Breast epithelium (tissue), 4 donors: ENCODE data around the gene PLA2G12A. TPM values are rescaled to one million over a fixed set of nuclear protein-coding genes. Genes with fewer than 3 reads are reported as not detected.

Source experiments
- DNase-seq, 2 donors: peaks; one replicate each; pipeline ENCODE4 v3.0.0-alpha.2; 2019; ENCODE audit warnings: low spot score in 2 of 2
- H3K27ac ChIP-seq, 2 donors: fragments of 200-600 bp; sonication (generic) in 1 of 2; one replicate each; pipeline ENCODE4 v1.5.1; 2016 to 2019; ENCODE audit warnings: mild to moderate bottlenecking in 1 of 2
- H3K27me3 ChIP-seq, 2 donors: fragments of 200-600 bp; sonication (generic) in 1 of 2; one replicate each; pipeline versions ENCODE4 v1.5.1 to v1.6.0; 2017 to 2019; ENCODE audit warnings: control low read depth in 1 of 2, mild to moderate bottlenecking in 1 of 2
- H3K36me3 ChIP-seq: fragments of 200-600 bp; one replicate; pipeline ENCODE4 v1.5.1; 2019
- H3K4me1 ChIP-seq, 2 donors: fragments of 200-600 bp; sonication (generic); one replicate each; pipeline ENCODE4 v1.5.1; 2016 to 2019; ENCODE audit warnings: control low read depth in 1 of 2
- H3K4me3 ChIP-seq, 3 donors: fragments of 200-600 bp; sonication (generic); 1 replicate in 2 of 3; 2 replicates in 1 of 3; pipeline ENCODE4 v1.5.1; 2016 to 2019; ENCODE audit warnings: mild to moderate bottlenecking in 3 of 3, moderate library complexity in 2 of 3
- H3K9me3 ChIP-seq, 2 donors: fragments of 200-600 bp; sonication (generic) in 1 of 2; one replicate each; pipeline ENCODE4 v1.5.1; 2016 to 2019; ENCODE audit warnings: control low read depth in 1 of 2
- POLR2A ChIP-seq: fragments of 450-650 bp; IDR thresholded peaks from one replicate; pipeline ENCODE4 v1.6.1; 2016; ENCODE audit warnings: antibody characterized with exemption, mild to moderate bottlenecking, moderate library complexity
- POLR2AphosphoS5 ChIP-seq, 3 donors: sonication (generic); formaldehyde crosslinking; IDR thresholded peaks; one replicate each; pipeline ENCODE4 v1.6.1; 2017; ENCODE audit warnings: antibody characterized with exemption in 3 of 3
- intact Hi-C: fragments of 100-400 bp; cut with DNase I; formaldehyde crosslinking; loops from one replicate; pipeline ENCODE4 v1.15.1; 2023; ENCODE audit warnings: low total_unique reads
- total RNA-seq, 3 donors: library from RNA; depleted of rRNA; stranded (reverse); fragments of >200 nt; gene quantifications; one replicate each; pipeline ENCODE4 v1.1.0, GENCODE V29; 2016
- TF ChIP-seq, protein P1 (sequence below), 3 donors: fragments of 450-650 bp; IDR thresholded peaks; one replicate each; pipeline ENCODE4 v1.5.1; 2016 to 2017; ENCODE audit warnings: antibody characterized with exemption in 3 of 3, mild to moderate bottlenecking in 3 of 3, moderate library complexity in 3 of 3

Gene PLA2G12A
- total RNA-seq, 3 donors from 2014 or later = 23.3 to 24.6 (median 23.7) TPM

GRCh38 chr4:109676886-109677285 lies 53.0 kb downstream of the PLA2G12A start:
- TF ChIP-seq, protein P1, sequence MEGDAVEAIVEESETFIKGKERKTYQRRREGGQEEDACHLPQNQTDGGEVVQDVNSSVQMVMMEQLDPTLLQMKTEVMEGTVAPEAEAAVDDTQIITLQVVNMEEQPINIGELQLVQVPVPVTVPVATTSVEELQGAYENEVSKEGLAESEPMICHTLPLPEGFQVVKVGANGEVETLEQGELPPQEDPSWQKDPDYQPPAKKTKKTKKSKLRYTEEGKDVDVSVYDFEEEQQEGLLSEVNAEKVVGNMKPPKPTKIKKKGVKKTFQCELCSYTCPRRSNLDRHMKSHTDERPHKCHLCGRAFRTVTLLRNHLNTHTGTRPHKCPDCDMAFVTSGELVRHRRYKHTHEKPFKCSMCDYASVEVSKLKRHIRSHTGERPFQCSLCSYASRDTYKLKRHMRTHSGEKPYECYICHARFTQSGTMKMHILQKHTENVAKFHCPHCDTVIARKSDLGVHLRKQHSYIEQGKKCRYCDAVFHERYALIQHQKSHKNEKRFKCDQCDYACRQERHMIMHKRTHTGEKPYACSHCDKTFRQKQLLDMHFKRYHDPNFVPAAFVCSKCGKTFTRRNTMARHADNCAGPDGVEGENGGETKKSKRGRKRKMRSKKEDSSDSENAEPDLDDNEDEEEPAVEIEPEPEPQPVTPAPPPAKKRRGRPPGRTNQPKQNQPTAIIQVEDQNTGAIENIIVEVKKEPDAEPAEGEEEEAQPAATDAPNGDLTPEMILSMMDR (IDR thresholded peaks at IDR 0.05) = no peak
- TF ChIP-seq POLR2A (no peak), POLR2AphosphoS5 (IDR thresholded peaks at IDR 0.05) (no peak)

GRCh38 chr4:109675843-109676242 lies 54.0 kb downstream of the PLA2G12A start:
- peaks cover 0 to 2% of the 10 kb centered on the region in 2 donors for H3K9me3 ChIP-seq
- no peak for DNase-seq
- no peaks in the 10 kb centered on the region for H3K36me3 ChIP-seq
- intact Hi-C loops = no loop called here
- no peaks in the 10 kb centered on the region for H3K4me1 ChIP-seq
- H3K27me3 ChIP-seq = no peaks in the 10 kb centered on the region
- no peak for TF ChIP-seq POLR2AphosphoS5 (IDR thresholded peaks at IDR 0.05)
- TF ChIP-seq, protein P1 (IDR thresholded peaks at IDR 0.05) = no peak
- no peak for TF ChIP-seq POLR2A
- H3K4me3 ChIP-seq = no peak overlapping the region
- H3K27ac ChIP-seq = no peak overlapping the region

More at GRCh38 chr4:109676886-109677285, 53.0 kb downstream of the PLA2G12A start:
- Histone ChIP-seq H3K9me3 (peaks cover 0 to 2% of the 10 kb centered on the region in 2 donors), H3K27me3 (no peaks in the 10 kb centered on the region), H3K4me3 (no peak overlapping the region), H3K27ac (no peak overlapping the region), H3K4me1 (no peaks in the 10 kb centered on the region), H3K36me3 (no peaks in the 10 kb centered on the region)
- intact Hi-C loops = no loop called here
- no peak for DNase-seq

- Histone ChIP-seq H3K4me3 (no peak overlapping the region), H3K36me3 (no peaks in the 10 kb centered on the region), H3K27ac (no peak overlapping the region), H3K4me1 (no peaks in the 10 kb centered on the region), H3K27me3 (no peaks in the 10 kb centered on the region), H3K9me3 (peaks cover 0 to 2% of the 10 kb centered on the region in 2 donors)
- no peak for DNase-seq
- intact Hi-C loops = no loop called here
- TF ChIP-seq POLR2AphosphoS5 (IDR thresholded peaks at IDR 0.05) (no peak), POLR2A (no peak)
- TF ChIP-seq, protein P1 (IDR thresholded peaks at IDR 0.05) = no peak
These were observed 54.7 kb downstream of the PLA2G12A start for GRCh38 chr4:109675181-109675580.

- H3K4me1 ChIP-seq = no peaks in the 10 kb centered on the region
- DNase-seq = no peak
- TF ChIP-seq, protein P1 (IDR thresholded peaks at IDR 0.05) = no peak
- TF ChIP-seq POLR2AphosphoS5 (IDR thresholded peaks at IDR 0.05) (no peak), POLR2A (no peak)
- intact Hi-C loops = no loop called here
- H3K27me3 ChIP-seq = no peaks in the 10 kb centered on the region
- no peak overlapping the region for H3K27ac ChIP-seq
- H3K9me3 ChIP-seq = peaks cover 0 to 2% of the 10 kb centered on the region in 2 donors
- H3K36me3 ChIP-seq = no peaks in the 10 kb centered on the region
- no peak overlapping the region for H3K4me3 ChIP-seq
These were observed 56.6 kb downstream of the PLA2G12A start for GRCh38 chr4:109673303-109673702.

- no peak overlapping the region for H3K27ac ChIP-seq
- H3K4me1 ChIP-seq = no peaks in the 10 kb centered on the region
- TF ChIP-seq POLR2A (no peak), POLR2AphosphoS5 (IDR thresholded peaks at IDR 0.05) (no peak)
- TF ChIP-seq, protein P1 (IDR thresholded peaks at IDR 0.05) = no peak
- no peak overlapping the region for H3K4me3 ChIP-seq
- no peaks in the 10 kb centered on the region for H3K9me3 ChIP-seq
- intact Hi-C loops = no loop called here
- no peaks in the 10 kb centered on the region for H3K27me3 ChIP-seq
- H3K36me3 ChIP-seq = no peaks in the 10 kb centered on the region
- no peak for DNase-seq
These were observed 57.5 kb downstream of the PLA2G12A start for GRCh38 chr4:109672169-109672930.
